Transverse colon (tissue), 4 donors: ENCODE results near the gene LEFTY1. TPM values are rescaled to one million over a fixed set of nuclear protein-coding genes. Genes with fewer than 3 reads are reported as not detected.

Experiments
- DNase-seq: peaks from one replicate; pipeline ENCODE4 v3.0.0-alpha.2; 2019
- H3K27ac ChIP-seq, 4 donors: fragments of 200-600 bp; sonication (generic); 2 replicates each; pipeline ENCODE4 v1.5.1; 2016 to 2018; ENCODE audit warnings: inconsistent platforms in 4 of 4
- H3K27me3 ChIP-seq: fragments of 200-600 bp; sonication (generic); 2 replicates; pipeline ENCODE4 v1.5.1; 2017; ENCODE audit warnings: inconsistent platforms
- H3K36me3 ChIP-seq, 4 donors: fragments of 200-600 bp; sonication (generic); 2 replicates each; pipeline ENCODE4 v1.5.1; 2017 to 2019; ENCODE audit warnings: inconsistent platforms in 4 of 4
- H3K4me1 ChIP-seq, 4 donors: fragments of 200-600 bp; sonication (generic); 2 replicates each; pipeline ENCODE4 v1.5.1; 2017 to 2020; ENCODE audit warnings: inconsistent platforms in 4 of 4
- H3K4me3 ChIP-seq, 4 donors: fragments of 200-600 bp; sonication (generic); 1 replicate in 1 of 4; 2 replicates in 3 of 4; pipeline versions ENCODE4 v1.5.1 to v1.6.1; 2017 to 2019; ENCODE audit warnings: inconsistent platforms in 4 of 4
- H3K9me3 ChIP-seq, 2 donors: fragments of 200-600 bp; sonication (generic); 2 replicates each; pipeline ENCODE4 v1.5.1; 2017 to 2019; ENCODE audit warnings: inconsistent platforms in 2 of 2
- CTCF ChIP-seq, 5 experiments: fragments of 200-600 bp in 3 of 5; fragments of 450-650 bp in 2 of 5; sonication (generic) in 3 of 5; IDR thresholded peaks; 1 replicate in 2 of 5; 2 replicates in 3 of 5; pipeline ENCODE4 v1.5.1; 2016 to 2017; ENCODE audit warnings: antibody characterized with exemption in 5 of 5, inconsistent platforms in 3 of 5, mild to moderate bottlenecking in 2 of 5, moderate library complexity in 1 of 5
- EP300 ChIP-seq: sonication (generic); formaldehyde crosslinking; IDR thresholded peaks from one replicate; pipeline ENCODE4 v1.6.1; 2017; ENCODE audit warnings: antibody characterized with exemption, low read depth
- POLR2A ChIP-seq: fragments of 450-650 bp; IDR thresholded peaks from one replicate; pipeline ENCODE4 v1.6.1; 2016; ENCODE audit warnings: antibody characterized with exemption, mild to moderate bottlenecking, moderate library complexity
- POLR2AphosphoS5 ChIP-seq, 3 donors: sonication (generic); formaldehyde crosslinking; IDR thresholded peaks; one replicate each; pipeline ENCODE4 v1.6.1; 2016; ENCODE audit warnings: antibody characterized with exemption in 3 of 3
- WGBS, 2 donors: methylation state at CpG; one replicate each; pipeline ENCODE4 v1.1.5; 2018; ENCODE audit warnings: low coverage in 1 of 2; 5-methylcytosine and 5-hydroxymethylcytosine counted together
- in situ Hi-C, 4 donors: fragments of 200-750 bp; cut with MboI; loops; one replicate each; pipeline versions ENCODE4 v1.15.0 to v1.15.1; 2017; ENCODE audit warnings: low sequenced_read_pairs in 3 of 4, low pct_ligation_motif_present in 1 of 4, low pct_unique_long_range_greater_than_20kb in 1 of 4
- intact Hi-C: fragments of 100-400 bp; cut with DNase I; formaldehyde crosslinking; loops from one replicate; pipeline ENCODE4 v1.15.1; 2023; ENCODE audit warnings: low total_unique reads
- total RNA-seq, 4 donors: library from RNA; depleted of rRNA; stranded (reverse); fragments of >200 nt; gene quantifications; one replicate each; pipeline ENCODE4 v1.1.0, GENCODE V29; 2016

LEFTY1 gene
- total RNA-seq, 4 donors from 2014 or later = 86.0 to 320 (median 214) TPM

GRCh38 chr1:225861834-225862580, 26.9 kb downstream of the LEFTY1 start:
- peaks cover 0 to 48% (median 14%) of the 10 kb centered on the region in 4 donors for H3K36me3 ChIP-seq
- DNase-seq = no peak
- in situ Hi-C loops (no loop called here), intact Hi-C loops (no loop called here)
- no peak overlapping the region for H3K27ac ChIP-seq
- peaks cover 0 to 28% (median 10%) of the 10 kb centered on the region in 4 donors for H3K4me1 ChIP-seq
- H3K9me3 ChIP-seq = no peaks in the 10 kb centered on the region
- TF ChIP-seq CTCF (IDR thresholded peaks at IDR 0.05) = no peak
- TF ChIP-seq POLR2AphosphoS5 (IDR thresholded peaks at IDR 0.05) = no peak
- no peak for TF ChIP-seq POLR2A
- TF ChIP-seq EP300 = no peak
- 89% methylated on average over 13 of the region's 13 CpGs; no CpG with 5 or more reads in 1 of the 2 donors for WGBS, 2 donors
- no peak overlapping the region for H3K4me3 ChIP-seq
- H3K27me3 ChIP-seq = no peaks in the 10 kb centered on the region

GRCh38 chr1:225860876-225861441, 28.0 kb downstream of the LEFTY1 start:
- DNase-seq = no peak
- H3K27me3 ChIP-seq = no peaks in the 10 kb centered on the region
- peaks cover 0 to 19% (median 10%) of the 10 kb centered on the region in 4 donors for H3K4me1 ChIP-seq
- intact Hi-C loops (no loop called here), in situ Hi-C loops (no loop called here)
- 92 to 100% methylated on average over 1 to 7 of the region's 7 CpGs for whole genome bisulfite sequencing, 2 donors
- H3K9me3 ChIP-seq = no peaks in the 10 kb centered on the region
- H3K4me3 ChIP-seq = no peak overlapping the region
- TF ChIP-seq POLR2A (no peak), POLR2AphosphoS5 (IDR thresholded peaks at IDR 0.05) (no peak), CTCF (IDR thresholded peaks at IDR 0.05) (no peak), EP300 (no peak)
- peaks cover 0 to 50% (median 16%) of the 10 kb centered on the region in 4 donors for H3K36me3 ChIP-seq
- H3K27ac ChIP-seq = no peak overlapping the region

GRCh38 chr1:225860107-225860506, 28.8 kb downstream of the LEFTY1 start:
- intact Hi-C loops = no loop called here
- no peak overlapping the region for H3K27ac ChIP-seq
- H3K4me3 ChIP-seq = no peak overlapping the region
- peaks cover 0 to 17% (median 9%) of the 10 kb centered on the region in 4 donors for H3K4me1 ChIP-seq
- in situ Hi-C loops = no loop called here
- WGBS, 2 donors = 84% methylated on average over 5 of the region's 5 CpGs; no CpG with 5 or more reads in 1 of the 2 donors
- no peaks in the 10 kb centered on the region for H3K9me3 ChIP-seq
- DNase-seq = no peak
- no peaks in the 10 kb centered on the region for H3K27me3 ChIP-seq
- TF ChIP-seq POLR2A = no peak
- TF ChIP-seq POLR2AphosphoS5 (IDR thresholded peaks at IDR 0.05) = no peak
- no peak for TF ChIP-seq CTCF (IDR thresholded peaks at IDR 0.05)
- TF ChIP-seq EP300 = no peak
- H3K36me3 ChIP-seq = peaks cover 0 to 45% (median 18%) of the 10 kb centered on the region in 4 donors

- Histone ChIP-seq H3K36me3 (peaks cover 0 to 53% (median 18%) of the 10 kb centered on the region in 4 donors), H3K4me1 (peaks cover 0 to 8% (median 2%) of the 10 kb centered on the region in 4 donors), H3K27me3 (no peaks in the 10 kb centered on the region), H3K4me3 (no peak overlapping the region), H3K9me3 (no peaks in the 10 kb centered on the region), H3K27ac (no peak overlapping the region)
- WGBS, 2 donors = 100% methylated on average over 5 of the region's 5 CpGs; no CpG with 5 or more reads in 1 of the 2 donors
- DNase-seq = no peak
- intact Hi-C loops (no loop called here), in situ Hi-C loops (no loop called here)
- TF ChIP-seq POLR2A (no peak), POLR2AphosphoS5 (IDR thresholded peaks at IDR 0.05) (no peak), EP300 (no peak), CTCF (IDR thresholded peaks at IDR 0.05) (no peak)
These were observed 29.8 kb downstream of the LEFTY1 start for GRCh38 chr1:225859151-225859550.
